CD4-positive, alpha-beta T cell treated with Interleukin-12 subunit alpha and Interleukin-12 subunit beta, for 1 hour (primary cell): Measurements from ENCODE around the gene KIAA0232.
A peak's percentile ranks its signal among the peaks of the same experiment; 100 is the strongest.

Experiments
- DNase-seq: peaks from one replicate; pipeline ENCODE4 v3.0.0-alpha.2; 2020

KIAA0232 gene

GRCh38 chr4:6758728-6759127 is 23.8 kb upstream of the KIAA0232 start:
- DNase-seq: no peak

- DNase-seq: no peak
These were observed 21.7 kb upstream of the KIAA0232 start for GRCh38 chr4:6760865-6761264.

- peak; percentile 21 for DNase-seq
These were observed 20.6 kb upstream of the KIAA0232 start for GRCh38 chr4:6761649-6762615.

DNA sequence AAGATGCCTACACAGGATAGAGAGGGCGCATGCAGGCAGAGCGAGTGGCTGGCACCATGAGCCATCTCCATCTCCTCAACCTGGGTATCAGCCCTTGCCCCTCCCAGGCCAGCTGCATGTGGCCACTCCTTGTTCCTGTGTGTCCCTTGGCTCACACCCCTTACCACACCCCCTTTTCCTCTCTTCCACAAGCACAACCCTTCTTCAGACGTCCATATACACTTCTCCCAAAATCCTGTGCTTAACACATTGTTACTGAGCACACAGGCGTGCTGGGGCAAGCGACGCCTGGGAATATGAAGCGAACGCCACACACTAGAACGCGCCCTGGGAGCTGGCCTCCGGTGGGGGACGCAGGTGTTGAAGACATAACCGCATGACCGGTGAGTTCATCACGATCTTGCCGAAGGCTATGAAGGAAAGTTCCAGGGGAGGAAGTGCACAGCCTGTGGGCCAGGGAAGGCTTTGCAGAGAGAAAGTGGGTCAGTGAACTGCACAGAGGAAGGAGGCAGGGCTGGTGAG is 19.1 kb upstream of the KIAA0232 start:
- no peak for DNase-seq

DNA sequence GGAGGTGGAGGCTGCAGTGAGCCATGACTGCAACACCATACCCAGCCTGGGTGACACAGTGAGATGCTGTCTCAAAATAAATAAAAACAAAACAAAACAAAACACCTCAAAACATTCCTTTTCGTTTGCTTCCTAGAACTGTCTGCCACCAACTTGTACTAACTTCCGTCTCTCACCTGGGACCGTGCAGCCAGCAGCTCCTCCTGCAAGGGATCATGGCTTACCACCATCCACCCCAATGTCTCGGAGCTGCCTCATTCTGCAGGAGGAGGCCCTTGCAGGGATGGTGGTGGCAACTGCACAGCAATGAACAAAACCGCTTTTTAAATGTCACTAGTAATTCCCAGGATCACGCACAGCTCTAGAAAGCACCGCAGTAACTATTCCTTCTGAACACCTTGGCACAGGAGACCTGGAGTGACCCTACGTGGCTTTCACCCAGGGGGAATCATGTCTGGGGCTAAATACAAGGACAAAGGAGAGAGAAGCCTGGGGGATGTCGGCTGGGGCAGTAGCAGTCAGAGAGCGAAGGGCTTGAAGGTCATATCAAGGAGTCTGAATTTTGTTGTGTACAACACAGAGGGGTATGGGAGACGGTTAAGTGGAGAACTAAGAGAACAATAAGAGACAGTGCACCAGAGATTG is 17.4 kb upstream of the KIAA0232 start:
- no peak for DNase-seq

DNA sequence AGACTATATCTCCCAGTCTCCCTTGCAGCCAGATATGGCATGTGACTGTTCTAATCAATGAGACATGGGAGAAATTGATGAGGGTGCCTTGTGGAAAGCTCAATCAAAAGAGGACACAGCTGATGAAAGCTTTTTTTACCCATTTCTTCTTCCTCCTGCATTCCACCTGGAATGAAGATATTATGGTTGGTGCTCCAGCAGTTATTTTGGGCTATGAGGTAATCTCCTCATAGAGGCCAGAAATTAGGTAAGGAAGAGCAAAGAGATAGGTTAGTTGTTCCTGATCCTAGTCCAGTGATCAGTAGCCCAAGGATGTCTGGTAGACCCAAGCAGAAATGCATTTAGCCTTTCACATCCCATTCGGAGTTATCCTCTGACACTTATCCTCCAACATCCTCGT is 16.8 kb upstream of the KIAA0232 start:
- no peak for DNase-seq

GRCh38 chr4:6767386-6767747 is 15.2 kb upstream of the KIAA0232 start:
- DNase-seq: no peak

DNA sequence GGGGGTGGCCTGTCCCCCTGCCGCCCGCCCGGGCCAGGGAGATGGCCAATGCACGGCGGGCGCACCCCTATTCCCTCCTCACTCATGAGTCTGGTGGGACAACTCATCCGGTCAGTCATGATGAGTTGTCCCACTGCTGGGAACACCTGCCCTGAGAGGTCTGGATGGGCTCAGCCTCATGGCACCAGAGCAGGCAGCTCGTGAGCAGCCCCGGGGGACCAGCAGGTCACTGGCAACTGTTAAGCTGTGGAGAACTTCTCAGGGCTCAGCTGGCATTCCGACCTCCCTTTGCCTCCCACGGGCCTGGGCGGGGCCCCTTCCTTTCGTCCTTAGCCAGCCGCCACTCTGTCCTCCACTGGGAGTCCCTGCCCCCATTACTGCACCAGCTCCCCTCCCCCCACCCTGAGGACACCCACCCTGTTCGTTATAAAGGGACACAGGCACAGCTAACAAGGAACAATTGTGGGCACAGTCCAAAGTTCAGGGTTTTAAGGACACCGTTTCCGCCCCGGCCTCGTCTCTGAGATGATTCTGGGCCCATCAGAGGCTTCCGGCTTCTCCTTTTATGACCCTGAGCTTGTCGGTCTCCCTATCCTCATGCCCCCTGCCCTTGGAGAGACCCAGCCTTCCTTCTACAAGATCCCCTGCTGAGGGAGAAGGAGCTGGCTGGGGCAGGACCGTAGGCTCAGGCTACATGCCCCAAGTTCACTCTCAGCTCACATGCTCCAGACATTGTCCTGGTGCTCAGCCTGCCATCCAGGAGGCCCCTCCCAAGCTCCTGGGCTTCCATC is 14.6 kb upstream of the KIAA0232 start:
- DNase-seq: no peak

GRCh38 chr4:6768539-6768905 is 14.0 kb upstream of the KIAA0232 start:
- DNase-seq: no peak

DNA sequence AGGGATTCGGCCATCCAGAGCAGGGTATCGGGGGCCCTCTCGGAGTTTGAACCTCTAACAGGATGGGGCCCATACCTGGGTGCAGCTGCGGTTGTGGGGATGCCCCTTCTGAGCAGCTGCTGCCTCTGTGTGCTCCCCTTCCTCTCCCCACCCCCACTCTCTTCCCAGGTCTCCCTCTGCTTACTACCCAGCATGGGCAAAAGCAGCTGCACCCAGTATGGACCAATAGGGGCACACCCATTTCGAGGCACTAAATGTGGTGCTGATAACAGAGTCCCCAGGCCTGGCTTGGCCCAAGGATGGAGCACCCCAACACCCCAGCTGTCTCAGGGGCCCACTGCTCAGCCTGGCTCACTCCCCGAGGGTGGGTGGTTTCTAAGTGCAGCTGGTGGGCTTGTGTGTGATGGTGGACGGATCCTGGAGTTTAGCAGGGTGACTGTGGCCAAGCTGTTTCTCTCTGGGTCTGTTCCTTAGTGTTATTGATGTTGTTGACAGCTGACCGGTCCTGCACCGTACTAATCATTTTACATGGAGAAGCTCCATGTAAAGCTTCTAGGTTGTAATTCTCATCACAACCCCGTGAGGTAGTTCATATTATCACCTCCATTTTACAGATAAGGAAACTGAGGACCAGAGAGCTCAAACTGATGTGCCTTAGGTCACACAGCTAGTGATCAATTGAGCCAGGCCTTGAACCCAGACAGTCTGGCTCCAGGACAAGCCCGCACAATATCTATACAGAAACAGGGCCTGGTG is 13.1 kb upstream of the KIAA0232 start:
- DNase-seq: peak; percentile 23

DNA sequence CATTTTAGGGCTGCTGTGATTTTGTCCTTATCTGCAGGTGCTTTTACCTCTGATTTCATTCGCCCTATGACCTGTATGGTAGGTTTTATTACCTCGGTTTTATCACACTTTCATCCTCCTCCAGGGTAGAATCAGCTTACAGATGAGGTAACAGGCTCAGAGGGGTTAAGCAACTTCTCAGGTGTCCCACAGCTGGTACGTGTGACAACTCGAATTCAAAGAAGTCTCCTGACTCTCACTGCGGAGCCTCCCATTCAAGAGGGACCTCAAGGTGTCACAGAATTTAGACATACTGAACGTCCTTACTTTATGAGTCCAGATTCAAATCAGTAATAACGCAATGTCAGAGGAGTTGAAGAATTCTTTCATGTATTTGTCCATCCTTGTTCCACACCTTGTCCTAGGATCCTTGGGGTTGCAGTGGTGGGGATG is 12.5 kb upstream of the KIAA0232 start:
- DNase-seq: no peak

DNA sequence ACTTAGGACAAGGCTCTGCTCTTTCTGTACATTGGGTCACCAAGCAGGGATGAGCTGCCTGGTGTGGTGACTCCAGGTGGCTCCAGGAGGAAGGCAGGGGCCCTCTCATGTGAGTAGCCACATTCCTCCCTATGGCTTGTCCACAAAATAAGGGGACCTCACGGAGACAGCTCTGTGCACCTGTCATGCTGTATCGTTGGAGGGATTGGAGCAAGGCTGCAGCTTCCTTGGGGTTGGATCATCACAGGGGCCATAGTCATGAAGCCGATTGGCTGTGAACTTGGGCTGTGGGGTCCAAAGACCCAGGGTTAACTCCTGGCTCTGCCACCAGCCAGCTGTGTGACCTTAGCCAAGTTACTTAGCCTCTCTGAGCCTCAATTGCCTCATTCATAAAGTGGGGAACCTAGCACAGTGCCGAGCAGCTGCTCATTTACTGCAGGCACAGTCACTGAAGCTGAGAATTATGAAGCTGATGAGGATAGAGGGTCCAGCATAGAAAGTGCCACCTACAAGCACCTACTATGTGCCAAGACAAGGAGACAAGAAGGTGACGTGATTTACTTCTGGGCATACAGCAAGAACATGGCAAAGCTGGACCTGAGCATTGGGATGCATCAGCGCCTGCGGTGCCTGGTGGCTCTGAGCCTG is 11.8 kb upstream of the KIAA0232 start:
- DNase-seq: no peak

- DNase-seq: no peak
These were observed 11.3 kb upstream of the KIAA0232 start for GRCh38 chr4:6771229-6771671.

DNA sequence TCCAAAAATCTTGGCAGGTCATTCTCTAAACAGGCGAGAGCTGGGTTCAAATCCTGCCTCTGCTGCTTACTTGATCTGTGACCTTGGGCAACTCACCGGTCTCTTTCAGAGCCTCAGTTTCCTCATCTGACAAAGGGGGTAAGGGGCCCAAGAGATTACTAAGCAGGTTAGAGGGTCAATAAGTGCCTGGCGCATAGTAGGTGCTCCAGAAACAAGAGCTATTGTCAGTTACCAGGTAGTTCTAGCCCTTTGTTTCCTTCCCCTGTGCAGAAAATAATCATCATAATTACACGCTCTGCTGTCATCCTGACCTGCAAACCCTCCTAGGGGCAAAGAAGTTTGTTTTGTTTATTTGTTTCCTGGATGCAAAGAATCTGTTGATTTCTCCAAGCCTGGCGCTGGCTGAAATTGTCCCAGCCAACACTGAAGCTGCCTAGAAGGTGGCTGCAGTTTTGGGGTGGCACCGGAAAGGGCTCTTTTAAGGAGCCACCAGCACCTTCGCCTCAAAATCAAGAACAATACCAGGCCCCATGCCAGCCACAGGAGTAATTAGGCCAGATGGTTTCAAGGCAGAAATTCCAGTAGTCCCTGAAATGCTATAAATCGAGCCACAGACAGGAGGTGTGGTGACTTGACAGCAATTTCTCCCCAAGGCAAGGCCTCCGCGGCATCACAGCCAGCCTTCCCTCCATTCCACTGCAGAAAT is 10.2 kb upstream of the KIAA0232 start:
- no peak for DNase-seq

GRCh38 chr4:6773106-6773505 is 9.4 kb upstream of the KIAA0232 start:
- DNase-seq: no peak

DNA sequence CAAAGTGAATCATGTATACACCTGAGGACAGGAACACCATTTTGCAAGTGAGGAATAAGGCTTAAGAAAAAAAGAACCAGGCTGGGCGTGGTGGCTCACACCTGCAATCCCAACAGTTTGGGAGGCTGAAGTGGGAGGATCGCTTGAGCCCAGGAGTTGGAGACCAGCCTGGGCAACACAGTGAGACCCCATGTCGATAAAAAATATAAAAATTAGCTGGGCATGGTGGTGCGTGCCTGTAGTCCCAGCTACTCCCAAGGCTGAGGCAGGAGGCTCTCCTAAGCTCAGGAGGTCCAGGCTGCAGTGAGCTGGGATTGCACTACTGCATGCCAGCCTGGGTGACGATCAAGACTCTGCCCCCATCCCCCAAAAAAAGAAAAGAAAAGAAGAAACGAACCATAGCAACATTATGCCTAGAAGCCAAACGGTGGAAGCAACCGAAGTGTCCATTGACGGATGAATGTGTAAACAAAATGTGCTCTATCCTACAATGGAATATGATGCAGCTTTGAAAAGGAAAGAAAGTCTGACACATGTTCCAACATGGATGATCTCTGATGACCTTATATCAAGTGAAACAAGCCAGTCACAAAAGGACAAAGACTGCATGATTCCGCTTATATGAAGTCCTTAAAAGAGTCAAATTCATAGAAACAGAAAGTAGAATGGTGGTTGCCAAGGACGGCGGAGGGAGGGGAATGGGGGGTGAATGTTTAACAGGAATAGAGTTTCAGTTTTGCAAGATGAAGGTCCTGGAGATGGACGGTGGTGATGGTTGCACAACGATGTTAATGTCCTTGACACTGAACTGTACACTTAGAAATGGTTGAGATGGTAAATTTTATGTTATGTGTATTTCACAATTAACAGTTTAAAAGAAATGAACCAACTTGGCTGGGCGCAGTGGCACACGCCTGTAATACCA is 8.6 kb upstream of the KIAA0232 start:
- no peak for DNase-seq

DNA sequence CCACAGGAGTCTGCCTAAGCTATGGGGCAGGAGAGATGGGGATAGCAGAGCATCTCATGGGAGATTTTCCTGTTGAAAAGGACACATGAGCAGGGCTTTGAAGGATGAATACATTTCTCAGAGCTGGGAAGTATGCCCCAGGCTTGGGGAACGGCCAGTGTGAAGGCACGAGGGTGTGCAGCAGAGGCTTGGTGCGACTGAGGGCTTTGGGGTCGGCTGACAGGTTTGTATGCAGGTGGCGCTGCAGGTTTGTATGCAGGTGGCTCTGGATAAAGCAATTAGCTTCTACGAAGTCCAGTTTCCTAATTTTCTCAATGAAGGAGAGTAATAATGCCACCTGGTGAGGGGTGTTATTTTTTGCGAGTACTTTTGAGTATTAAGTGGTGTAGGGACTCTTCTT is 6.8 kb upstream of the KIAA0232 start:
- no peak for DNase-seq

GRCh38 chr4:6776920-6777635 is 5.4 kb upstream of the KIAA0232 start:
- DNase-seq: no peak

- no peak for DNase-seq
These were observed 4.8 kb upstream of the KIAA0232 start for GRCh38 chr4:6777636-6778281.
